OCI-LY1 (cell line): ENCODE data around the gene RNU1-1.
"Not testable (repeated sequence)": the region's sequence is repeated elsewhere in the genome, so short reads cannot be mapped to it uniquely, and the experiment has no call there.

Source experiments
- EZH2 ChIP-seq: fragments of 200-600 bp; sonication (generic), shearing (Covaris generic); IDR thresholded peaks from 2 replicates; pipeline ENCODE4 v1.8.0; 2017; ENCODE audit warnings: borderline replicate concordance, mixed run types, mild to moderate bottlenecking, antibody characterized with exemption, low read length, moderate library complexity, mixed read lengths
- TF ChIP-seq, protein P1 (sequence below): fragments of 200-600 bp; sonication (generic), shearing (Covaris generic); IDR thresholded peaks from 2 replicates; pipeline ENCODE4 v1.5.1; 2017; ENCODE audit warnings: mild to moderate bottlenecking, antibody characterized with exemption, low read length, moderate library complexity, mixed read lengths

DNA sequence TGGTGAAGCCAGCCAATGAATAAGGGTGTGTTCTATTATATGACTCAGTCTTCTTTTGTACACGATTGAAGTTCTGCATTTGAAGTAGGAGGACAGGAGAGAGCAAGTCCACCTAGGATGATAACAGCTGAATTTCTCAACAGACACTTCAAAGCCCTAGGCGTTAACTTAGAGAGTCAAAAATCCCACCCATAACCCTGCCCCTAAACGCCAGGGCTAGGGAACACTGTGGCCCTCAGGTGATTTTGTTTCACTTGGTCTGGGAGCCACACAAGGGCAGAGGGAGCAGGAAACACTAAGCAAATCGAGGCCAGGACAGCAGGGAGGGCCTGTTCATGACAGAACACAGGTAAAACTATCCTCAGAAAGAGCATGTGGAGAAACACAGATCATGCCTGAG lies 47.0 kb upstream of the RNU1-1 start:
- TF ChIP-seq, protein P1, sequence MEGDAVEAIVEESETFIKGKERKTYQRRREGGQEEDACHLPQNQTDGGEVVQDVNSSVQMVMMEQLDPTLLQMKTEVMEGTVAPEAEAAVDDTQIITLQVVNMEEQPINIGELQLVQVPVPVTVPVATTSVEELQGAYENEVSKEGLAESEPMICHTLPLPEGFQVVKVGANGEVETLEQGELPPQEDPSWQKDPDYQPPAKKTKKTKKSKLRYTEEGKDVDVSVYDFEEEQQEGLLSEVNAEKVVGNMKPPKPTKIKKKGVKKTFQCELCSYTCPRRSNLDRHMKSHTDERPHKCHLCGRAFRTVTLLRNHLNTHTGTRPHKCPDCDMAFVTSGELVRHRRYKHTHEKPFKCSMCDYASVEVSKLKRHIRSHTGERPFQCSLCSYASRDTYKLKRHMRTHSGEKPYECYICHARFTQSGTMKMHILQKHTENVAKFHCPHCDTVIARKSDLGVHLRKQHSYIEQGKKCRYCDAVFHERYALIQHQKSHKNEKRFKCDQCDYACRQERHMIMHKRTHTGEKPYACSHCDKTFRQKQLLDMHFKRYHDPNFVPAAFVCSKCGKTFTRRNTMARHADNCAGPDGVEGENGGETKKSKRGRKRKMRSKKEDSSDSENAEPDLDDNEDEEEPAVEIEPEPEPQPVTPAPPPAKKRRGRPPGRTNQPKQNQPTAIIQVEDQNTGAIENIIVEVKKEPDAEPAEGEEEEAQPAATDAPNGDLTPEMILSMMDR, result not testable (repeated sequence)
- TF ChIP-seq EZH2, result not testable (repeated sequence)
